Measurements from ENCODE around the gene ORM1.

GRCh38 chr9:114338187-114338586 lies 15.3 kb downstream of the ORM1 start:
- no peak for TF ChIP-seq CTCF (IDR thresholded peaks at IDR 0.05)
- no peak for TF ChIP-seq EP300 (IDR thresholded peaks at IDR 0.05)
- TF ChIP-seq POLR2AphosphoS5 (IDR thresholded peaks at IDR 0.05) = no peak
- TF ChIP-seq POLR2A (IDR thresholded peaks at IDR 0.05) = no peak
